HEK293T (cell line): Measurements from ENCODE around the gene CD79A.

ENCODE experiments used
- CTCF ChIA-PET: fragments of 350-600 bp; formaldehyde crosslinking; extraction: SDS; loops from one replicate; lab custom pipeline; 2021; ENCODE audit warnings: antibody characterized with exemption, inconsistent platforms; lab: Yijun Ruan, JAX
- POLR2A ChIA-PET: fragments of 350-600 bp; formaldehyde crosslinking; extraction: SDS; loops from one replicate; lab custom pipeline; 2020; ENCODE audit warnings: antibody characterized with exemption, inconsistent platforms; lab: Yijun Ruan, JAX
- DNase-seq: peaks from one replicate; pipeline ENCODE4 v3.0.0; 2012; ENCODE audit warnings: mixed read lengths; ENCODE audit errors: extremely low spot score
- ARNT ChIP-seq: fragments of 450-650 bp; IDR thresholded peaks from 2 replicates; pipeline ENCODE4 v1.6.1; 2017; ENCODE audit warnings: mild to moderate bottlenecking
- BHLHE40 ChIP-seq: fragments of 450-650 bp; IDR thresholded peaks from 2 replicates; pipeline ENCODE4 v1.6.1; 2016; ENCODE audit warnings: mild to moderate bottlenecking, moderate library complexity, borderline replicate concordance
- CTBP1 ChIP-seq: fragments of 450-650 bp; IDR thresholded peaks from 2 replicates; pipeline ENCODE4 v1.6.1; 2016; ENCODE audit warnings: borderline replicate concordance
- ELF4 ChIP-seq: fragments of 450-650 bp; IDR thresholded peaks from 2 replicates; pipeline ENCODE4 v1.6.1; 2017; ENCODE audit warnings: antibody characterized with exemption
- FOXA1 ChIP-seq: fragments of 450-650 bp; IDR thresholded peaks from 2 replicates; pipeline ENCODE4 v1.6.1; 2016; ENCODE audit warnings: mild to moderate bottlenecking
- FOXK2 ChIP-seq: fragments of 450-650 bp; IDR thresholded peaks from 2 replicates; pipeline ENCODE4 v1.6.1; 2016; ENCODE audit warnings: mild to moderate bottlenecking
- FOXM1 ChIP-seq: fragments of 450-650 bp; IDR thresholded peaks from 2 replicates; pipeline ENCODE4 v1.6.1; 2017; ENCODE audit warnings: mild to moderate bottlenecking, borderline replicate concordance
- HDGF ChIP-seq: fragments of 450-650 bp; IDR thresholded peaks from 2 replicates; pipeline ENCODE4 v1.6.1; 2017; ENCODE audit warnings: antibody characterized with exemption, borderline replicate concordance
- L3MBTL2 ChIP-seq: fragments of 450-650 bp; conservative IDR thresholded peaks from 2 replicates; pipeline ENCODE4 v1.6.1; 2016; ENCODE audit warnings: mild to moderate bottlenecking
- LEF1 ChIP-seq: fragments of 450-650 bp; IDR thresholded peaks from 2 replicates; pipeline ENCODE4 v1.6.1; 2017; ENCODE audit warnings: mild to moderate bottlenecking, borderline replicate concordance
- NFRKB ChIP-seq: fragments of 450-650 bp; IDR thresholded peaks from 2 replicates; pipeline ENCODE4 v1.6.1; 2016; ENCODE audit warnings: mild to moderate bottlenecking, moderate library complexity
- SP1 ChIP-seq: fragments of 450-650 bp; IDR thresholded peaks from 2 replicates; pipeline ENCODE4 v1.6.1; 2017
- SUZ12 ChIP-seq: fragments of 450-650 bp; IDR thresholded peaks from 2 replicates; pipeline ENCODE4 v1.6.1; 2016; ENCODE audit warnings: mild to moderate bottlenecking
- TARDBP ChIP-seq: fragments of 450-650 bp; IDR thresholded peaks from 2 replicates; pipeline ENCODE4 v1.6.1; 2016
- ZNF384 ChIP-seq: fragments of 450-650 bp; IDR thresholded peaks from 2 replicates; pipeline ENCODE4 v1.6.1; 2016
- TF ChIP-seq, protein P1 (sequence below): fragments of 450-650 bp; IDR thresholded peaks from 2 replicates; pipeline ENCODE4 v1.6.1; 2016

Gene CD79A

GRCh38 chr19:41892173-41892902 lies 15.3 kb downstream of the CD79A start:
- ChIA-PET POLR2A (interaction anchor here (1.1 to 1.2 kb wide), 2 partner anchors 8 to 11 kb away, joined by 3 to 5 read pairs; no protein-coding TSS in a partner anchor), CTCF (no interaction called here)
- no peak for DNase-seq
- TF ChIP-seq SUZ12 (no peak), L3MBTL2 (no peak), HDGF (no peak), BHLHE40 (no peak), FOXK2 (no peak), CTBP1 (no peak), ARNT (no peak), FOXA1 (no peak), SP1 (no peak), FOXM1 (no peak), ZNF384 (no peak), LEF1 (no peak), TARDBP (no peak), NFRKB (no peak), ELF4 (no peak)
- TF ChIP-seq, protein P1, sequence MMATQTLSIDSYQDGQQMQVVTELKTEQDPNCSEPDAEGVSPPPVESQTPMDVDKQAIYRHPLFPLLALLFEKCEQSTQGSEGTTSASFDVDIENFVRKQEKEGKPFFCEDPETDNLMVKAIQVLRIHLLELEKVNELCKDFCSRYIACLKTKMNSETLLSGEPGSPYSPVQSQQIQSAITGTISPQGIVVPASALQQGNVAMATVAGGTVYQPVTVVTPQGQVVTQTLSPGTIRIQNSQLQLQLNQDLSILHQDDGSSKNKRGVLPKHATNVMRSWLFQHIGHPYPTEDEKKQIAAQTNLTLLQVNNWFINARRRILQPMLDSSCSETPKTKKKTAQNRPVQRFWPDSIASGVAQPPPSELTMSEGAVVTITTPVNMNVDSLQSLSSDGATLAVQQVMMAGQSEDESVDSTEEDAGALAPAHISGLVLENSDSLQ = no peak

- TF ChIP-seq, protein P1 = no peak
- TF ChIP-seq L3MBTL2 = no peak
- no peak for TF ChIP-seq ZNF384
- no peak for TF ChIP-seq LEF1
- no peak for TF ChIP-seq ELF4
- no peak for TF ChIP-seq FOXM1
- no peak for TF ChIP-seq NFRKB
- no peak for TF ChIP-seq BHLHE40
- no peak for TF ChIP-seq TARDBP
- no peak for TF ChIP-seq SP1
- TF ChIP-seq FOXA1 = no peak
- no peak for TF ChIP-seq HDGF
- ChIA-PET CTCF (no interaction called here), POLR2A (no interaction called here)
- peak; percentile 42 for DNase-seq
Measured at GRCh38 chr19:41893899-41894298, 16.8 kb downstream of the CD79A start.

DNA sequence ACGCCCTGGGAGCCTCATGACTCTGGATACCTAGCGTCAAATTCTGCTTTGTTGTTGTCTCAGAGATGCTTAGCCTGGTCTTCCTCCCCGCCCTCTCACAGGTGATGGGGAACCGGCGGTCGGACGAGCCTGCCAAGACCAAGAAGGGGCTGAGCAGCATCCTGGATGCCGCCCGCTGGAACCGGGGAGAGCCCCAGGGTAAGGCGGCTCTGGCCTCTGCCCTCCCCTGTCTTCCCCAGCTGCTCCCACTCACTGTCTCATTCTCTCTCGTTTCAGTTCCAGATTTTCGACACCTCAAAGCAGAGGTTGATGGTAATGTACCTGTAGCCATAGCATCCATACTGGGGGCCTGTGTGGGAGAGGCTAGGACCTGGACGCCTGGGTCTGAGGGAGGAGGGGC lies 17.3 kb downstream of the CD79A start:
- ChIA-PET CTCF (no interaction called here), POLR2A (no interaction called here)
- DNase-seq = no peak
- TF ChIP-seq ARNT = no peak
- TF ChIP-seq, protein P1 = no peak
- no peak for TF ChIP-seq TARDBP
- no peak for TF ChIP-seq FOXK2
- no peak for TF ChIP-seq ELF4
- no peak for TF ChIP-seq CTBP1
- TF ChIP-seq FOXM1 = no peak
- TF ChIP-seq HDGF = no peak
- no peak for TF ChIP-seq SP1
- no peak for TF ChIP-seq LEF1
- no peak for TF ChIP-seq ZNF384
- TF ChIP-seq FOXA1 = no peak
- no peak for TF ChIP-seq NFRKB
- no peak for TF ChIP-seq L3MBTL2
- no peak for TF ChIP-seq SUZ12

- no peak for DNase-seq
- CTCF ChIA-PET = no interaction called here
- TF ChIP-seq ZNF384 (no peak), FOXM1 (no peak), BHLHE40 (no peak), ELF4 (no peak), NFRKB (no peak), HDGF (no peak), CTBP1 (no peak), SP1 (no peak), SUZ12 (no peak), L3MBTL2 (no peak), LEF1 (no peak), FOXK2 (no peak)
- TF ChIP-seq, protein P1 = no peak
- POLR2A ChIA-PET = no interaction called here
Measured at GRCh38 chr19:41895745-41896580, 18.9 kb downstream of the CD79A start.

GRCh38 chr19:41896581-41896942 lies 19.5 kb downstream of the CD79A start:
- ChIA-PET POLR2A (no interaction called here), CTCF (no interaction called here)
- TF ChIP-seq, protein P1 = no peak
- TF ChIP-seq ARNT (no peak), SP1 (no peak), LEF1 (no peak), FOXM1 (no peak), TARDBP (no peak), NFRKB (no peak), FOXA1 (no peak), FOXK2 (no peak), SUZ12 (no peak)
- no peak for DNase-seq
